A549 treated with AZD9567 at 1 μM for 4 hours (cell line): ENCODE data around the gene CEP63. TPM values are rescaled to one million over a fixed set of nuclear protein-coding genes. Genes with fewer than 3 reads are reported as not detected.

Experiments used
- total RNA-seq: library from RNA; stranded (reverse); fragments of 200-300 nt; extraction: Qiagen RNA extraction; gene quantifications from 5 replicates; pipeline ENCODE4 v1.2.3, GENCODE V29; 2022; ENCODE audit not compliant: insufficient read depth

Gene CEP63
- 13.2 to 15.7 TPM (median 14.3 TPM) in 5 replicates for total RNA-seq

DNA sequence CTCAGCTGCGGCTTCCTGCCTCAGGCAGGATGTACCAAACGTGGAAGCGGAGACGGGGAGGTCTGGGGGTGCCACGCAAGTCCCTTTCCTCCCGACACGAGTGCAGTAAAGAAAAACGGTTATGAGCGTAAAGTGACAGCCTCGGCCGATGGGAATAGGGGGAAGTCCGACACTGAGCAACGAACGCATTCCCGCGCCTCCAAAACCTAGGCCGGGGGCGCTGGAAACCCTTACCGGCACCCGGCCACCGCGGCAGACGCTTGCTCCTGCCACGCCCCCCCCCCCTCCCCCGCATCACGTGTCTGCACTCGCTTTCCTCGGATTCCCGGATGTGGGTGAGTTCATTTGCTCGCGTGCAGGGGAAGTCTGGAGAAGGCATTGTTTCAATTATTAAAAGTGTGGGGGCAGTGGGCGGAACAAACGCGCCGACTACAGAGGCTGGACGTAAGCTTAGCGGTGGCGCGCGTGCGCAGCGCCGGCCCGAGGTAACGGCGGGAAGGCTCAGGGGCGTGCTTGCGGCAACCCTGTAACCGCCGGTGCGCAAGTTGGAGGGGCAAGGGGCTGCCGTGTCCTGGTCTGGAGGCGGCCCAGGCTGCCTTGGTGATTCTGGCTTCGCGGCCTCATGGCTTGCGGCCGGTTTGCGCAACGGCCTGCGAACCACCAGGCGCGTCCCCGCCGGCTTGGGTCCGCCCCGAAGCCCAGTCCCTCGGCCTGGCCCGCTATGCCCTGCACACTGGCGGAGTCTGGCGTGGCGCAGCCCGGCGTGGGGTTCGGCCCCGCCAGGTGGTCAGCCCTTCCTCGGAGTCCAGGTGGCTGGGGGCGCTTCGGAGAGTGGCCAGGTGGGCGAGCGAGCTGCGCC is at the start of gene CEP63, which contains the start of gene ANAPC13:
CEP63 (plus strand) TSS at position 340 of the 859 bp plus-strand sequence. CDS start 9,264 bp downstream, outside the sequence.
ANAPC13 (minus strand) TSS at position 268 of the 859 bp plus-strand sequence. CDS start 3,081 bp downstream, outside the sequence.

Other genes starting within 250 kb of the CEP63 start
- gene RYK, start 235.2 kb upstream of the CEP63 start, total RNA-seq, result 25.0 to 33.1 TPM (median 28.9 TPM) in 5 replicates
- gene AMOTL2, start 111.6 kb upstream of the CEP63 start, total RNA-seq, result 42.3 to 54.2 TPM (median 51.9 TPM) in 5 replicates
- 44.7 to 69.7 TPM (median 44.8 TPM) in 5 replicates for gene ANAPC13, start 72 bp upstream of the CEP63 start, total RNA-seq
- 0.05 to 0.17 TPM in 2 of 5 replicates, not detected in the others for gene KY, start 165.0 kb downstream of the CEP63 start, total RNA-seq